ENCODE data around the gene ZNF208. TPM values are rescaled to one million over a fixed set of nuclear protein-coding genes. Genes with fewer than 3 reads are reported as not detected.
"Not testable (repeated sequence)": the region's sequence is repeated elsewhere in the genome, so short reads cannot be mapped to it uniquely, and the experiment has no call there.

Gene ZNF208
- total RNA-seq, 3 donors from 2014 or later (not counting 1 experiment from before 2014, with no cell fraction given), result 0.98 to 1.9 (median 1.2) TPM

DNA sequence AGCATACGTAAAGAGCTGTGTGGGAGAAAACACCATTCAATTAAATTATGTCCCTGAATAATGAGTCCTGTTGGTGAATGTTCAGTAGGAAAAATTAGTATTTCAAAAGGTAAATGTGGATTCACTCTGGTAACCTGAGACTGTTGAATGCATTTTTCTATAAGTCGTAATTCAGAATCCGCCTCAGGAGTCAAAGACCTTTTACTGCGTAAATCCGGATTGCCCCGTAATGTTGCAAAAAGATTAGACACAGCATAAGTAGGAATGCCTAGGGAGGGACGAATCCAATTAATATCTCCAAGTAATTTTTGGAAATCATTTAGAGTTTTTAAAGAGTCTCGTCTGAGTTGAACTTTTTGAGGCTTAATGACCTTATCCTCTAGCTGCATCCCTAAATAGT, 126.0 kb downstream of the ZNF208 start:
- not testable (repeated sequence) for H3K9me3 Mint-ChIP-seq; H3K4me3 Mint-ChIP-seq; DNase-seq; H3K36me3 ChIP-seq (ENCODE audit: control insufficient read depth, insufficient read depth, low read length); H3K9me3 ChIP-seq (ENCODE audit: control insufficient read depth, insufficient read depth, low read length); ATAC-seq; H3K4me3 ChIP-seq (ENCODE audit: low read length); H3K27me3 Mint-ChIP-seq (ENCODE audit: low read depth in 2 of 2); H3K27me3 ChIP-seq (ENCODE audit: control insufficient read depth, insufficient read depth, low read length); H3K27ac ChIP-seq (ENCODE audit: low read length); H3K27ac Mint-ChIP-seq; H3K4me1 Mint-ChIP-seq; H3K4me1 ChIP-seq (ENCODE audit: control insufficient read depth, insufficient read depth, low read length); H3K36me3 Mint-ChIP-seq
- WGBS (ENCODE audit: insufficient coverage), result 94% methylated on average over 7 of the region's 8 CpGs
- intact Hi-C loops (cut with micrococcal nuclease), result loop anchor here (10.0 kb wide), 1 partner anchor 680 kb away; no protein-coding TSS in a partner anchor

DNA sequence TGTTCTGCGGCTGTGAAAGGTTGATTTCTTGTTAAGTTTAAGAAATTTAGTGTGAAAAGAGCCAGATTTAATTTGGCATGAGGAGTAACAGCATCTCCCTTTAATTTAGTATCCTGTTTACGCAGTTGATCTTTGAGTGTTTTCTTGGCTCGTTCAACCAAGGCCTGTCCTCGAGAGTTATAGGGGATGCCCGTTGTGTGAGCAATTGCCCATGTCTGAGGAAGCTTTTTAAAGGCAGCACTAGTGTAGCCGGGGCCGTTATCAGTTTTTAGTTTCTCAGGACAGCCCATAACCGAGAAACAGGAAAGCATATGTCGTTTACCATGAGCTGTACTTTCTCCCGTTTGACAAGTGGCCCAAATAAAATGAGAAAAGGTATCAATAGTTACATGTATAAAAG, 127.2 kb downstream of the ZNF208 start:
- no peak overlapping the region for H3K4me3 Mint-ChIP-seq
- peaks cover 2 to 7% of the 10 kb centered on the region in 2 donors for H3K27me3 Mint-ChIP-seq (ENCODE audit: low read depth in 2 of 2)
- no peaks in the 10 kb centered on the region for H3K36me3 Mint-ChIP-seq
- H3K9me3 Mint-ChIP-seq, result no peaks in the 10 kb centered on the region
- WGBS (ENCODE audit: insufficient coverage), result 86% methylated on average over 10 of the region's 10 CpGs
- Histone ChIP-seq H3K9me3 (ENCODE audit: control insufficient read depth, insufficient read depth, low read length) (no peaks in the 10 kb centered on the region), H3K27me3 (ENCODE audit: control insufficient read depth, insufficient read depth, low read length) (no peaks in the 10 kb centered on the region), H3K27ac (ENCODE audit: low read length) (no peak overlapping the region), H3K36me3 (ENCODE audit: control insufficient read depth, insufficient read depth, low read length) (no peaks in the 10 kb centered on the region), H3K4me3 (ENCODE audit: low read length) (no peak overlapping the region), H3K4me1 (ENCODE audit: control insufficient read depth, insufficient read depth, low read length) (no peaks in the 10 kb centered on the region)
- ATAC-seq, result no peak
- H3K4me1 Mint-ChIP-seq, result no peaks in the 10 kb centered on the region
- TF ChIP-seq, protein P1, sequence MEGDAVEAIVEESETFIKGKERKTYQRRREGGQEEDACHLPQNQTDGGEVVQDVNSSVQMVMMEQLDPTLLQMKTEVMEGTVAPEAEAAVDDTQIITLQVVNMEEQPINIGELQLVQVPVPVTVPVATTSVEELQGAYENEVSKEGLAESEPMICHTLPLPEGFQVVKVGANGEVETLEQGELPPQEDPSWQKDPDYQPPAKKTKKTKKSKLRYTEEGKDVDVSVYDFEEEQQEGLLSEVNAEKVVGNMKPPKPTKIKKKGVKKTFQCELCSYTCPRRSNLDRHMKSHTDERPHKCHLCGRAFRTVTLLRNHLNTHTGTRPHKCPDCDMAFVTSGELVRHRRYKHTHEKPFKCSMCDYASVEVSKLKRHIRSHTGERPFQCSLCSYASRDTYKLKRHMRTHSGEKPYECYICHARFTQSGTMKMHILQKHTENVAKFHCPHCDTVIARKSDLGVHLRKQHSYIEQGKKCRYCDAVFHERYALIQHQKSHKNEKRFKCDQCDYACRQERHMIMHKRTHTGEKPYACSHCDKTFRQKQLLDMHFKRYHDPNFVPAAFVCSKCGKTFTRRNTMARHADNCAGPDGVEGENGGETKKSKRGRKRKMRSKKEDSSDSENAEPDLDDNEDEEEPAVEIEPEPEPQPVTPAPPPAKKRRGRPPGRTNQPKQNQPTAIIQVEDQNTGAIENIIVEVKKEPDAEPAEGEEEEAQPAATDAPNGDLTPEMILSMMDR (IDR thresholded peaks at IDR 0.05), result no peak
- intact Hi-C loops (cut with micrococcal nuclease), result loop anchor here (10.0 kb wide), 1 partner anchor 679 kb away; no protein-coding TSS in a partner anchor
- DNase-seq, result no peak
- H3K27ac Mint-ChIP-seq, result no peak overlapping the region

Other genes with a start within 250 kb of the ZNF208 start
- 10 to 100 TPM in 1 of 3 donors, 1 to 10 TPM in 2; 7.9 to 16.9 (median 9.5) TPM for gene ZNF100, start 243.4 kb downstream of the ZNF208 start, total RNA-seq
- gene ZNF43, start 174.8 kb downstream of the ZNF208 start, total RNA-seq, result 10 to 100 TPM; 21.6 to 36.8 (median 31.0) TPM
- 1 to 10 TPM; 1.7 to 4.0 (median 3.6) TPM for gene ZNF257, start 41.5 kb upstream of the ZNF208 start, total RNA-seq
- not detected for gene ZNF676, start 186.0 kb upstream of the ZNF208 start, total RNA-seq